OCI-LY1 (cell line): ENCODE measurements around the gene GNAT3.

Source experiments
- H2AFZ ChIP-seq: fragments of 200-600 bp; sonication (generic), shearing (Covaris generic); 2 replicates; pipeline ENCODE4 v1.6.0; 2014; ENCODE audit warnings: antibody characterized with exemption, mild to moderate bottlenecking, low read length
- H3F3A ChIP-seq: fragments of 200-600 bp; sonication (generic), shearing (Covaris generic); 2 replicates; pipeline ENCODE4 v1.6.0; 2014; ENCODE audit warnings: mild to moderate bottlenecking, antibody characterized with exemption, low read length, moderate library complexity; ENCODE audit not compliant: insufficient read depth
- H3K27ac ChIP-seq: fragments of 200-600 bp; sonication (generic); 2 replicates; pipeline ENCODE4 v1.5.1; 2014; ENCODE audit warnings: low read length, mixed run types, mild to moderate bottlenecking, low read depth; ENCODE audit not compliant: poor library complexity, severe bottlenecking
- H3K27me3 ChIP-seq: fragments of 200-600 bp; sonication (generic); 2 replicates; pipeline ENCODE4 v1.6.0; 2014; ENCODE audit warnings: antibody characterized with exemption, mild to moderate bottlenecking, low read length, moderate library complexity; ENCODE audit not compliant: insufficient read depth
- H3K36me3 ChIP-seq: fragments of 200-600 bp; sonication (generic); 2 replicates; pipeline ENCODE4 v1.6.1; 2014; ENCODE audit warnings: mild to moderate bottlenecking, antibody characterized with exemption, low read length, moderate library complexity, mixed read lengths; ENCODE audit not compliant: insufficient read depth
- H3K4me1 ChIP-seq: fragments of 200-600 bp; sonication (generic); 2 replicates; pipeline ENCODE4 v1.5.1; 2014; ENCODE audit warnings: mild to moderate bottlenecking, low read length, moderate library complexity; ENCODE audit not compliant: insufficient read depth, severe bottlenecking
- H3K4me2 ChIP-seq: fragments of 200-600 bp; sonication (generic), shearing (Covaris generic); 2 replicates; pipeline ENCODE4 v1.6.1; 2014; ENCODE audit warnings: low read length
- H3K4me3 ChIP-seq: fragments of 200-600 bp; sonication (generic); 2 replicates; pipeline ENCODE4 v1.5.1; 2014; ENCODE audit warnings: low read length, low read depth, mild to moderate bottlenecking, mixed read lengths; ENCODE audit not compliant: poor library complexity, severe bottlenecking
- H3K79me2 ChIP-seq: fragments of 200-600 bp; shearing (Covaris generic); 2 replicates; pipeline ENCODE4 v1.6.1; 2016; ENCODE audit warnings: mixed run types, low read length, mixed read lengths; ENCODE audit not compliant: insufficient read depth
- H3K9ac ChIP-seq: fragments of 200-600 bp; sonication (generic), shearing (Covaris generic); 2 replicates; pipeline ENCODE4 v1.6.1; 2014; ENCODE audit warnings: mild to moderate bottlenecking, low read length, mixed read lengths
- H3K9me2 ChIP-seq: fragments of 200-600 bp; sonication (generic), shearing (Covaris generic); 2 replicates; pipeline ENCODE4 v1.6.1; 2014; ENCODE audit warnings: low read depth, mild to moderate bottlenecking, low read length, mixed read lengths
- H3K9me3 ChIP-seq: fragments of 200-600 bp; shearing (Covaris generic); 2 replicates; pipeline ENCODE4 v1.6.1; 2014; ENCODE audit warnings: low read length, mixed read lengths
- H4K20me1 ChIP-seq: fragments of 200-600 bp; sonication (generic), shearing (Covaris generic); 2 replicates; pipeline ENCODE4 v1.6.0; 2016; ENCODE audit warnings: mild to moderate bottlenecking, low read length; ENCODE audit not compliant: insufficient read depth
- CTCF ChIP-seq: fragments of 200-600 bp; sonication (generic), shearing (Covaris generic); IDR thresholded peaks from 2 replicates; pipeline ENCODE4 v1.5.1; 2017; ENCODE audit warnings: mild to moderate bottlenecking, antibody characterized with exemption, low read length, moderate library complexity, mixed read lengths
- EZH2 ChIP-seq: fragments of 200-600 bp; sonication (generic), shearing (Covaris generic); IDR thresholded peaks from 2 replicates; pipeline ENCODE4 v1.8.0; 2017; ENCODE audit warnings: borderline replicate concordance, mixed run types, mild to moderate bottlenecking, antibody characterized with exemption, low read length, moderate library complexity, mixed read lengths

GNAT3 gene

DNA sequence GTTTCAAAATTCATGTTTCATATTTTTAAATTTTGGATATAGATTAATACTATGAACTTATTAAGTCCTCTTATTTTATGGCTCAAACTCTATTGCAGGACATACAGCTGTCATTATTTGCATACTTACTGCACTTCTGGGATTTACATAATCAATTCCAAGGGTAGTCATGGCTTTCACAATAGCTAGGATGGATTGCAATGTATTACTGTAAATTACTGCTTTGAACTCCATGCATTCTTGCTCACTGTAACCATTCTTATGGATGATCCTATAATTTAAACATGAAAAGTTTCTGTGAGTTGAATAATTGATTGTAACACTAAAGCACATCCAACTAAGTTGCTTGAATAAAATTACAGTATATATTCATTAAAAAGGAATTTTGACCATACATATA is 23.5 kb downstream of the GNAT3 start:
- Histone ChIP-seq H3F3A (no peaks in the 10 kb centered on the region), H3K9me3 (no peaks in the 10 kb centered on the region), H3K27me3 (no peaks in the 10 kb centered on the region), H3K4me1 (no peaks in the 10 kb centered on the region), H3K9ac (no peak overlapping the region), H2AFZ (no peak overlapping the region), H4K20me1 (no peaks in the 10 kb centered on the region), H3K9me2 (no peaks in the 10 kb centered on the region), H3K27ac (no peak overlapping the region), H3K36me3 (no peaks in the 10 kb centered on the region), H3K4me3 (no peak overlapping the region), H3K4me2 (no peak overlapping the region), H3K79me2 (no peaks in the 10 kb centered on the region)
- TF ChIP-seq CTCF (no peak), EZH2 (no peak)

GRCh38 chr7:80485721-80486120 is 26.1 kb downstream of the GNAT3 start:
- Histone ChIP-seq H4K20me1 (no peaks in the 10 kb centered on the region), H3F3A (no peaks in the 10 kb centered on the region), H3K4me1 (no peaks in the 10 kb centered on the region), H3K9ac (no peak overlapping the region), H3K4me3 (no peak overlapping the region), H3K27me3 (no peaks in the 10 kb centered on the region), H3K4me2 (no peak overlapping the region), H3K9me2 (no peaks in the 10 kb centered on the region), H3K79me2 (no peaks in the 10 kb centered on the region), H3K9me3 (no peaks in the 10 kb centered on the region), H3K36me3 (no peaks in the 10 kb centered on the region), H2AFZ (no peak overlapping the region), H3K27ac (no peak overlapping the region)
- no peak for TF ChIP-seq EZH2
- no peak for TF ChIP-seq CTCF

DNA sequence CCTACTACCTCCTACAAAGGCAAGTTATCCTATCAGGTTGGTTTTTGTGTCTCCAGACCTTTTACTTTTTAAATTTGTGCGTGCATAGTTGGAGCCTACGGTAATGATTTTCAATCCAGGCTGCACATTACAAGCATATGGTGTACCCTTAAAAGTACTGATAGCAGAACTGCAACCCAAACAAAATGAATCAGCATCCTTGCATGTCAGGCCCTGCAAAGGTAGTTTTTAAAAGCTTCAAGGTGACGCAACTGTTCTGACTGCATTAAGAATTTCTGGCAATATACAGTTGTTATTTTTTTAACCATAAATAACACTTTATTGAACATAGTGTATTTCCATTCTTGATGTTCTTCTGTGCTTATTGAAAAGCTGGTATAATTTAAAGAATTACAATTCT is 28.9 kb downstream of the GNAT3 start:
- Histone ChIP-seq H3K79me2 (no peaks in the 10 kb centered on the region), H3F3A (no peaks in the 10 kb centered on the region), H3K4me3 (no peak overlapping the region), H3K36me3 (no peaks in the 10 kb centered on the region), H3K4me1 (no peaks in the 10 kb centered on the region), H3K9me2 (no peaks in the 10 kb centered on the region), H3K27ac (no peak overlapping the region), H3K9ac (no peak overlapping the region), H4K20me1 (no peaks in the 10 kb centered on the region), H3K4me2 (no peak overlapping the region), H3K9me3 (no peaks in the 10 kb centered on the region), H3K27me3 (no peaks in the 10 kb centered on the region), H2AFZ (no peak overlapping the region)
- TF ChIP-seq EZH2 (no peak), CTCF (no peak)
